GM12891 (cell line): ENCODE results near the gene NDST3.
"Not testable (repeated sequence)": the region's sequence is repeated elsewhere in the genome, so short reads cannot be mapped to it uniquely, and the experiment has no call there.

Experiments
- DNase-seq: peaks from one replicate; pipeline ENCODE4 v3.0.0; 2011; ENCODE audit warnings: low spot score; ENCODE audit not compliant: insufficient read length
- FAIRE-seq: peaks from 2 replicates; lab custom pipeline; 2011; peaks lifted over from hg19 to GRCh38; lab: Jason Lieb, UNC
- PAX5 ChIP-seq: IDR thresholded peaks from 2 replicates; pipeline ENCODE4 v1.6.1; 2011; ENCODE audit warnings: low read length, moderate library complexity, mild to moderate bottlenecking; ENCODE audit not compliant: insufficient read depth, severe bottlenecking
- POLR2A ChIP-seq: IDR thresholded peaks from 2 replicates; pipeline ENCODE4 v1.6.1; 2011; ENCODE audit warnings: low read depth, low read length, control low read depth
- POLR2AphosphoS5 ChIP-seq: IDR thresholded peaks from 2 replicates; pipeline ENCODE4 v1.6.1; 2011; ENCODE audit warnings: low read depth, low read length, control low read depth
- POU2F2 ChIP-seq: IDR thresholded peaks from 2 replicates; pipeline ENCODE4 v1.6.1; 2011; ENCODE audit warnings: low read depth, mild to moderate bottlenecking, control low read depth, low read length, moderate library complexity
- SPI1 ChIP-seq: IDR thresholded peaks from 2 replicates; pipeline ENCODE4 v1.6.1; 2011; ENCODE audit warnings: low read depth, low read length, control low read depth
- TAF1 ChIP-seq: IDR thresholded peaks from 2 replicates; pipeline ENCODE4 v1.6.1; 2011; ENCODE audit warnings: low read depth, low read length, control low read depth

The NDST3 gene

DNA sequence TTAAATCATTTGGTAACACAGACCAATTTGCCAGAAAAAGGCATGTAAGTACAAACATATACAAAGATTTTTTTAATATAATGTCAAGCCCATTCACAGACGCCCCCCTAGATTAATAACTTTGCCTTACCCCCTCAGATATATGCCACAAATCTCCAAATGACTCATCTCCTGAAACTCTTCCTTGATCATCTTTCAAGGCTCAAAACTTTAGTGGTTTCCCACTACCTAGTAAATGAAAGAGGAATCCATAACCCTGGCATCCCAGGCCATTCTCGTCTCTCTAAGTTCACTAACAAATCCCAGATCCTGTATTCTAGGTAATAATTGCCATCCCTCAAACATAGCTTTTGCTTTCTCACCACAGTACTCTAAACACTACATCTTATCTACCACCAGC lies 256.7 kb downstream of the NDST3 start:
- no peak for TF ChIP-seq SPI1
- TF ChIP-seq PAX5: no peak
- DNase-seq (no peak), FAIRE-seq (no peak)

DNA sequence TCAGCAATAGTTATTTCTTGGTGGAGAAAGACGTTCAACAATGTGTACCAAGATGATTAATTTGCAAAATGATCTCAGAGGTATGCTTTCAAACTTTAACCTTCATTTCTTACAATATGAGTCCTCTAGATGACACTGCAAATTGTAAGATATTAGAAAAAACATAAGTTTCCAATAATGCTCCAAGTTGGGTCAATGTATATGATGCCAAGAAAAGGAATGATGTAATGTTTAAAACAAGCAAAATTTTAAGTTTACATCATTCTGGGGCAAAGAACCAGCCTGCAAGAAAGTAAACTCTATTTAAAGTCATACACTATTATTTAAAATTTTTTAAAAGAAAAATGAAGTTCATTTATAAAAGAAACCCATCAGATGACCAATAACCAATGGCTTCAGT lies 262.4 kb downstream of the NDST3 start:
- TF ChIP-seq POU2F2 (no peak), PAX5 (no peak), POLR2A (no peak)
- FAIRE-seq: no peak
- no peak for DNase-seq

DNA sequence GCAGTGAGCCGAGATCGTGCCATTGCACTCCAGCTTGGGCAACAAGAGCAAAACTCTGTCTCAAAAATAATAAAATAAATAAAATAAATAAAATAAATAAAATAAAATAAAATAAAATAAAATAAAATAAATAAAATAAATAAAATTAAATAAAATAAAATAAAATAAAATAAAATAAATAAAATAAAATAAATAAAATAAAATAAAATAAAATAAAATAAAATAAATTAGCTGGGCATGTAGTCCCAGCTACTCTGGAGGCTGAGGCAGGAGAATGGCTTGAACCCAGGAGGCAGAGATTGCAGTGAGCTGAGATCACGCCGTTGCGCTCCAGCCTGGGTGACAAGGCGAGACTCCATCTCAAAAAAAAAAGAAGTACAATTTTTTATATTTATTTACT lies 265.3 kb downstream of the NDST3 start:
- not testable (repeated sequence) for DNase-seq, FAIRE-seq

DNA sequence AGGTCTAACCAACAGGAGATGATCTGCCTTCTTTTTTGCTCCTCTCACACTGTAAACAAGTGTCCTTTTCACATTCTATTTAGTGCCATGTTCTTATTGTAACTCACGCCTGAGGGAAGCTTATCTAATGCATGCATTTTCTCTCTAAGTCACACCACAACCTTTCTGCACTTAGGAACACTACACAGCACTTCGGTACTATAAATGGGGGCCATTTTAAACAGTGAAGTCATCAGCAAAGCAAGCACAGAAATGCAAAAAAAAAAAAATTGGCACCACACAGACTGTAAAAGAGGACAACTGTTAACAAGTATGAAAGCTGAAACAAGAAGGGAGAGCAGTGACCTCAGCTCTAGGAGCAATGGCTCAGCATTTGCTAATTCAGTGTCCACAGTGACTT lies 273.4 kb downstream of the NDST3 start:
- TF ChIP-seq PAX5 (no peak), POLR2A (no peak), POLR2AphosphoS5 (no peak), POU2F2 (no peak), SPI1 (no peak), TAF1 (no peak)
- DNase-seq: no peak
- no peak for FAIRE-seq
